DND-41 (cell line): ENCODE results near the gene CLDN6.
A peak's percentile ranks its signal among the peaks of the same experiment; 100 is the strongest.

Experiments used
- ATAC-seq: fragments of 200-7000 bp; cut with Tn5 transposase; 3 replicates; pipeline ENCODE4 v1.9.1; 2021; ENCODE audit warnings: low read depth; ENCODE audit not compliant: insufficient read depth
- DNase-seq: peaks from one replicate; pipeline ENCODE4 v3.0.0-alpha.2; 2020
- H2AFZ ChIP-seq: 2 replicates; pipeline ENCODE4 v1.6.0; 2012; ENCODE audit warnings: low read depth, low read length
- H3K27ac ChIP-seq: 2 replicates; pipeline ENCODE4 v1.5.1; 2012; ENCODE audit warnings: low read length, inconsistent platforms
- H3K27me3 ChIP-seq: fragments of 200-600 bp; sonication (generic); 2 replicates; pipeline ENCODE4 v1.6.0; 2012; ENCODE audit warnings: low read length, mild to moderate bottlenecking, inconsistent platforms; ENCODE audit not compliant: insufficient read depth, poor library complexity
- H3K36me3 ChIP-seq: 2 replicates; pipeline ENCODE4 v1.5.1; 2012; ENCODE audit warnings: low read length, inconsistent platforms; ENCODE audit not compliant: insufficient read depth
- H3K4me1 ChIP-seq: 2 replicates; pipeline ENCODE4 v1.5.1; 2012; ENCODE audit warnings: mild to moderate bottlenecking, low read length; ENCODE audit not compliant: insufficient read depth
- H3K4me2 ChIP-seq: 2 replicates; pipeline ENCODE4 v1.6.0; 2012; ENCODE audit warnings: mild to moderate bottlenecking, moderate library complexity, low read length, inconsistent platforms; ENCODE audit not compliant: insufficient read depth
- H3K4me3 ChIP-seq, 2 experiments: fragments of 200-600 bp in 1 of 2; shearing (Covaris generic) in 1 of 2; 2 replicates each; pipeline ENCODE4 v1.5.1; 2012 to 2016; ENCODE audit warnings: inconsistent platforms in 2 of 2, low read length in 2 of 2, mild to moderate bottlenecking in 2 of 2, low read depth in 1 of 2, moderate library complexity in 1 of 2
- H3K79me2 ChIP-seq: 2 replicates; pipeline ENCODE4 v1.6.0; 2012; ENCODE audit warnings: low read length, inconsistent platforms; ENCODE audit not compliant: insufficient read depth
- H3K9ac ChIP-seq: 2 replicates; pipeline ENCODE4 v1.6.0; 2012; ENCODE audit warnings: low read depth, mild to moderate bottlenecking, inconsistent platforms, low read length, moderate library complexity
- H3K9me3 ChIP-seq: 2 replicates; pipeline ENCODE4 v1.5.1; 2012; ENCODE audit warnings: low read length, moderate library complexity, mild to moderate bottlenecking, inconsistent platforms; ENCODE audit not compliant: insufficient read depth, severe bottlenecking
- H4K20me1 ChIP-seq: 2 replicates; pipeline ENCODE4 v1.6.0; 2012; ENCODE audit warnings: low read length; ENCODE audit not compliant: insufficient read depth
- CTCF ChIP-seq: IDR thresholded peaks from 2 replicates; pipeline ENCODE4 v1.5.1; 2012; ENCODE audit warnings: borderline replicate concordance, low read length, moderate library complexity, mild to moderate bottlenecking; ENCODE audit not compliant: poor library complexity, severe bottlenecking; ENCODE audit errors: extremely low read depth
- EZH2 ChIP-seq: IDR thresholded peaks from 3 replicates; pipeline ENCODE4 v1.6.1; 2012; ENCODE audit warnings: borderline replicate concordance, low read depth, mild to moderate bottlenecking, moderate library complexity, low read length, inconsistent platforms; ENCODE audit not compliant: severe bottlenecking

Gene CLDN6

GRCh38 chr16:3020247-3020603 lies 2.2 kb upstream of the CLDN6 start, which contains the start of gene TNFRSF12A:
Gene TNFRSF12A (plus strand): TSS chr16:3020368. CDS start chr16:3020398, 30 bp downstream.
- Histone ChIP-seq H3K4me1 (peaks cover 54% of the 10 kb centered on the region), H3K4me3 (peak within 1 kb of the TSS; percentile 46 to 61), H2AFZ (peak within 1 kb of the TSS; percentile 75), H3K27ac (peak within 1 kb of the TSS; percentile 50), H3K36me3 (peaks cover under 1% of the 10 kb centered on the region), H3K4me2 (peak within 1 kb of the TSS; percentile 83), H3K79me2 (peaks cover 9% of the 10 kb centered on the region), H3K9ac (peak within 1 kb of the TSS; percentile 64), H3K27me3 (no peaks in the 10 kb centered on the region), H3K9me3 (no peaks in the 10 kb centered on the region), H4K20me1 (peaks cover 9% of the 10 kb centered on the region)
- DNase-seq (peak; percentile 75), ATAC-seq (peak; percentile 38)
- TF ChIP-seq CTCF (no peak), EZH2 (no peak)

GRCh38 chr16:3019594-3020246 lies 1.7 kb upstream of the CLDN6 start:
- H3K9ac ChIP-seq, result peak overlapping the region; percentile 64
- DNase-seq (no peak), ATAC-seq (no peak)
- peak overlapping the region; percentile 83 for H3K4me2 ChIP-seq
- H3K27ac ChIP-seq, result 0 out of 2 replicates have a peak overlapping the region, but pooled peaks have one; percentile 21
- H3K9me3 ChIP-seq, result no peaks in the 10 kb centered on the region
- H3K79me2 ChIP-seq, result peaks cover 4% of the 10 kb centered on the region
- H3K27me3 ChIP-seq, result no peaks in the 10 kb centered on the region
- no peaks in the 10 kb centered on the region for H3K36me3 ChIP-seq
- H3K4me1 ChIP-seq, result peaks cover 49% of the 10 kb centered on the region
- peaks cover 7% of the 10 kb centered on the region for H4K20me1 ChIP-seq
- TF ChIP-seq CTCF (no peak), EZH2 (no peak)
- peak overlapping the region; percentile 75 for H2AFZ ChIP-seq
- peak overlapping the region; percentile 6 to 61; a peak in 2 of 4 replicates for H3K4me3 ChIP-seq

- H3K79me2 ChIP-seq, result no peaks in the 10 kb centered on the region; the same call in 1 of the 2 replicates
- DNase-seq (no peak), ATAC-seq (no peak)
- no peaks in the 10 kb centered on the region for H3K36me3 ChIP-seq
- H3K27ac ChIP-seq, result no peak overlapping the region
- H3K4me2 ChIP-seq, result no peak overlapping the region
- no peaks in the 10 kb centered on the region for H3K27me3 ChIP-seq
- H2AFZ ChIP-seq, result no peak overlapping the region
- H4K20me1 ChIP-seq, result peaks cover 7% of the 10 kb centered on the region; the same call in 1 of the 2 replicates
- no peaks in the 10 kb centered on the region for H3K9me3 ChIP-seq
- H3K4me3 ChIP-seq, result no peak overlapping the region
- no peak overlapping the region for H3K9ac ChIP-seq
- H3K4me1 ChIP-seq, result peaks cover 30% of the 10 kb centered on the region
- TF ChIP-seq CTCF, result no peak
- no peak for TF ChIP-seq EZH2
These were observed 639 bp downstream of the CLDN6 start for GRCh38 chr16:3017344-3017743.
